Ovary (tissue), 9 donors: Measurements from ENCODE around the gene C12orf76. TPM values are rescaled to one million over a fixed set of nuclear protein-coding genes. Genes with fewer than 3 reads are reported as not detected.
A peak's percentile ranks its signal among the peaks of the same experiment; 100 is the strongest.

ENCODE experiments used
- DNase-seq, 5 donors: peaks; one replicate each; pipeline ENCODE4 v3.0.0-alpha.2; 2019 to 2020
- H3K27ac ChIP-seq, 2 donors: fragments of 200-600 bp; one replicate each; pipeline versions ENCODE4 v1.5.1 to v1.8.0; 2019 to 2022
- H3K27me3 ChIP-seq: fragments of 200-600 bp; one replicate; pipeline ENCODE4 v1.8.0; 2022
- H3K36me3 ChIP-seq: fragments of 200-600 bp; sonication (generic); one replicate; pipeline ENCODE4 v1.5.1; 2019
- H3K4me1 ChIP-seq: one replicate; pipeline ENCODE4 v1.8.1; 2013; ENCODE audit warnings: mild to moderate bottlenecking, moderate library complexity; ENCODE audit not compliant: insufficient read depth
- H3K4me3 ChIP-seq: fragments of 200-600 bp; sonication (generic); one replicate; pipeline ENCODE4 v1.5.1; 2017
- H3K9me3 ChIP-seq, 2 donors: fragments of 200-600 bp in 1 of 2; sonication (generic) in 1 of 2; one replicate each; pipeline versions ENCODE4 v1.5.1 to v1.8.1; 2013 to 2019; ENCODE audit warnings: mild to moderate bottlenecking in 1 of 2, moderate library complexity in 1 of 2
- EP300 ChIP-seq: sonication (generic); formaldehyde crosslinking; IDR thresholded peaks from one replicate; pipeline ENCODE4 v1.6.1; 2017; ENCODE audit warnings: antibody characterized with exemption
- POLR2A ChIP-seq: fragments of 450-650 bp; IDR thresholded peaks from one replicate; pipeline ENCODE4 v1.6.1; 2017; ENCODE audit warnings: antibody characterized with exemption, mild to moderate bottlenecking, moderate library complexity
- WGBS, 3 donors: extraction: QIAGEN DNeasy Blood & Tissue Kit in 1 of 3; methylation state at CpG; one replicate each; pipeline versions ENCODE4 v1.1.5 to v1.1.7; 2013 to 2017; 5-methylcytosine and 5-hydroxymethylcytosine counted together
- intact Hi-C, 4 donors: fragments of 100-400 bp; cut with DNase I; formaldehyde crosslinking; loops; one replicate each; pipeline versions ENCODE4 v1.11.0 to v1.15.1; 2022 to 2023
- polyA plus RNA-seq, 2 donors: library from polyadenylated mRNA; stranded (reverse); fragments of 200-250 nt in 1 of 2; fragments of 350-450 nt in 1 of 2; fragmentation: Illumina TruSeq in 1 of 2; extraction: RNeasy Lipid Tissue Mini Kit (QIAGEN cat#74804) in 1 of 2; gene quantifications; one replicate each; pipeline ENCODE4 v1.2.3, GENCODE V29; 2013 to 2014
- total RNA-seq, 7 donors: library from RNA; depleted of rRNA in 2 of 7; stranded (reverse); fragments of >200 nt in 2 of 7; fragmentation: NEBNext Ultra II Directional in 3 of 7; extraction: Animal tissue kit (Norgen Biotek cat#: 25700) in 3 of 7; gene quantifications; one replicate each; pipeline versions ENCODE4 v1.1.0 to v1.2.4, GENCODE V29; 2016 to 2023
- TF ChIP-seq, protein P1 (sequence below), 3 donors: fragments of 450-650 bp in 2 of 3; fragments of 200-600 bp in 1 of 3; IDR thresholded peaks; one replicate each; pipeline versions ENCODE4 v1.5.1 to v1.8.0; 2016 to 2022; ENCODE audit warnings: antibody characterized with exemption in 3 of 3, mild to moderate bottlenecking in 1 of 3
- donor health status: DM: no; HTN: no; CAD: no; lungs with moderate emphysema.
- donor health status: DM: no; HTN: no; CAD: no.
- donor health status: Bipolar disorder and iron deficiency.
- donor health status: DM: yes; HTN: yes; CAD: no.
- donor health status: DM: no; HTN: no; CAD: no.
- donor health status: DM: yes; HTN: yes; CAD: no.

The C12orf76 gene
- total and polyA plus RNA-seq, 9 donors: 11.6 to 24.9 (median 15.7) TPM

DNA sequence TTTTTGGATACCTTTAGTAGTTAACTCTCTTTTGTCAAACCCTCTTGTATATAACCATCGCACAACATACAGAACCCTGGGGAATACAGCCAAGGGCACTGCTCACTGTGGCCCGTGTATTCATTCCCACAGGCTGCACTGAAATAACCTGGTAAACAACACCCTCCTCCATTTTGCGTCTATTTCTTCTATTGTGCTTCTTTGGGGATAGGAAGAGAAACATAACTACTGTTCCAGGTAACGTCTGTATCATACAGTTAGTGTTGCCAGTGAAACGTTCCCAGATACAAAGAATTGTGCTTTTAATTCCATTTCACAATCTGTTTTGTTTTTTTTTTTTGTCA, 9.6 kb downstream of the C12orf76 start:
- H3K4me1 ChIP-seq: peaks cover 6% of the 10 kb centered on the region
- TF ChIP-seq POLR2A: no peak
- no peak for TF ChIP-seq EP300
- TF ChIP-seq, protein P1, sequence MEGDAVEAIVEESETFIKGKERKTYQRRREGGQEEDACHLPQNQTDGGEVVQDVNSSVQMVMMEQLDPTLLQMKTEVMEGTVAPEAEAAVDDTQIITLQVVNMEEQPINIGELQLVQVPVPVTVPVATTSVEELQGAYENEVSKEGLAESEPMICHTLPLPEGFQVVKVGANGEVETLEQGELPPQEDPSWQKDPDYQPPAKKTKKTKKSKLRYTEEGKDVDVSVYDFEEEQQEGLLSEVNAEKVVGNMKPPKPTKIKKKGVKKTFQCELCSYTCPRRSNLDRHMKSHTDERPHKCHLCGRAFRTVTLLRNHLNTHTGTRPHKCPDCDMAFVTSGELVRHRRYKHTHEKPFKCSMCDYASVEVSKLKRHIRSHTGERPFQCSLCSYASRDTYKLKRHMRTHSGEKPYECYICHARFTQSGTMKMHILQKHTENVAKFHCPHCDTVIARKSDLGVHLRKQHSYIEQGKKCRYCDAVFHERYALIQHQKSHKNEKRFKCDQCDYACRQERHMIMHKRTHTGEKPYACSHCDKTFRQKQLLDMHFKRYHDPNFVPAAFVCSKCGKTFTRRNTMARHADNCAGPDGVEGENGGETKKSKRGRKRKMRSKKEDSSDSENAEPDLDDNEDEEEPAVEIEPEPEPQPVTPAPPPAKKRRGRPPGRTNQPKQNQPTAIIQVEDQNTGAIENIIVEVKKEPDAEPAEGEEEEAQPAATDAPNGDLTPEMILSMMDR (IDR thresholded peaks at IDR 0.05): no peak
- intact Hi-C loops: no loop called here
- H3K4me3 ChIP-seq: no peak overlapping the region
- no peaks in the 10 kb centered on the region for H3K36me3 ChIP-seq
- DNase-seq: no peak
- peak overlapping the region in 1 of 2 donors; percentile 6 for H3K27ac ChIP-seq
- H3K9me3 ChIP-seq: no peaks in the 10 kb centered on the region
- WGBS, 3 donors: 8 to 33% (median 13%) methylated on average over 5 of the region's 5 CpGs
- H3K27me3 ChIP-seq: no peaks in the 10 kb centered on the region

DNA sequence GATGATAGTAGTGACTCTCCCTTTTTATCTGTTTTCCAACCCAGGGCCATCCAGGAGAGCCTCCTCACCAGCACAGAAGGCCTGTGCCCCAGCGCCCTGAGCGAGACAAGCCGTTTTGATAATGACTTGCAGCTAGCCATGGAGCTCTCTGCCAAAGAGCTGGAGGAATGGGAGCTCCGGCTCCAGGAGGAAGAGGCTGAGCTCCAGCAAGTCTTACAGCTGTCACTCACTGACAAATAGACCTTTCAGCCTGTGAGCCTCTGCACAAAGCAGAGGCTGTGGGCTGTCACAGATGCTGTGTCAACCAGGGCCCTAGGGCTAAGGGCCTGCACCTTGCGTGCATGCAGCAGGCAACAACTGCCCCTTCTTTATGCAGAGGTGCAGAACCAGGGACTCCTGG, 11.0 kb downstream of the C12orf76 start:
- Histone ChIP-seq H3K4me3 (no peak overlapping the region), H3K36me3 (no peaks in the 10 kb centered on the region), H3K27ac (no peak overlapping the region), H3K4me1 (peaks cover 6% of the 10 kb centered on the region), H3K9me3 (no peaks in the 10 kb centered on the region), H3K27me3 (no peaks in the 10 kb centered on the region)
- 88 to 90% (median 88%) methylated on average over 4 to 5 of the region's 5 CpGs for WGBS, 3 donors
- DNase-seq: no peak
- intact Hi-C loops: no loop called here
- TF ChIP-seq EP300 (no peak), POLR2A (no peak)
- TF ChIP-seq, protein P1 (IDR thresholded peaks at IDR 0.05): no peak

DNA sequence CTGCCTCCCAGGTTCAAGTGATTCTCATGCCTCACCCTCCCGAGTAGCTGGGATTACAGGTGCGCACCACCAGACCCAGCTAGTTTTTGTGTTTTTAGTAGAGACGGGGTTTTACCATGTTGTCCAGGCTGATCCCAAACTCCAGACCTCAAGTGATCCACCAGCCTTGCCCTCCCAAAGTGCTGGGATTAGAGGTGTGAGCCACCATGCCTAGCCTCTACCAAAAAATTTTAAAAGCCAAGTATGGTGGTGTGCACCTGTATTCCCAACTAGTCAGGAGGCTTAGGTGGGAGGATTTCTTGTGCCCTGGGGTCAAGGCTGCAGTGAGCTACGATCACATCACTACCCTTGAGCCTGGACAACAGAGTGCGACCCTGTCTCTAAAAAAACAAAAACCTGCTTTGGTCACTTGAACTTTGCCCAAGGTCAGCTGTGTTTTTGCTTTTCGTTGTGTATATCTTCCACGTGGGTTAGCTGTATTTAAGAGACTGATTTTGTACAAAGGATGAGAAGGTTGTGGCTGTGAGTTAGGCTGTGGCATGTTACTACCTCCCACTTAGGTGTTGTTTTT, 12.7 kb downstream of the C12orf76 start:
- intact Hi-C loops: no loop called here
- H3K36me3 ChIP-seq: no peaks in the 10 kb centered on the region

DNA sequence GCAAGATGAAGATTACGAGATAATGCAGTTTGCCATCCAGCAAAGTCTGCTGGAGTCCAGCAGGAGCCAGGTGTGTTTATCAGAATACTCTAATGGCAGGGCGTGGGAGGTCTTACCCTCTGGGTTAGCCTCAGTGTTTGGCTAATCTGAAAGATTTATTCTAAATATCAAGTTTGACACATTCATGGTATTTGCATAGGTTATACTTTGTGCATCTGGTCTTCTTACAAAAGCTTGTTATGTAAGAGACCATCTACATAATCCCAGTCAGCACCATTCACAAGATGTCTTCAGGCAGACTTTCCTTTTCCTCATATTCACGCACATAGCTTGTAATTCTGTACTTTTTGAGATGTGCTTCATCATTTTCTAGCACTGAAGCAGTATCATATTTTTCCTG, 14.4 kb downstream of the C12orf76 start:
- H3K36me3 ChIP-seq: no peaks in the 10 kb centered on the region
- intact Hi-C loops: no loop called here
- 93% methylated on average over 3 of the region's 3 CpGs for WGBS, 3 donors

More for the DNA sequence above, 12.7 kb downstream of the C12orf76 start:
- H3K27ac ChIP-seq: no peak overlapping the region
- TF ChIP-seq EP300 (no peak), POLR2A (no peak)
- TF ChIP-seq, protein P1 (IDR thresholded peaks at IDR 0.05): no peak
- H3K4me1 ChIP-seq: peaks cover 6% of the 10 kb centered on the region
- WGBS, 3 donors: 69 to 80% (median 75%) methylated on average over 7 of the region's 7 CpGs
- H3K4me3 ChIP-seq: no peak overlapping the region
- H3K27me3 ChIP-seq: no peaks in the 10 kb centered on the region
- no peaks in the 10 kb centered on the region for H3K9me3 ChIP-seq
- no peak for DNase-seq

More for the DNA sequence above, 14.4 kb downstream of the C12orf76 start:
- H3K4me1 ChIP-seq: peaks cover 2% of the 10 kb centered on the region
- no peaks in the 10 kb centered on the region for H3K27me3 ChIP-seq
- H3K9me3 ChIP-seq: no peaks in the 10 kb centered on the region
- no peak overlapping the region for H3K27ac ChIP-seq
- TF ChIP-seq EP300 (no peak), POLR2A (no peak)
- TF ChIP-seq, protein P1 (IDR thresholded peaks at IDR 0.05): no peak
- DNase-seq: no peak
- no peak overlapping the region for H3K4me3 ChIP-seq
